ENCODE measurements around the gene PPP2R5C.

The PPP2R5C gene

DNA sequence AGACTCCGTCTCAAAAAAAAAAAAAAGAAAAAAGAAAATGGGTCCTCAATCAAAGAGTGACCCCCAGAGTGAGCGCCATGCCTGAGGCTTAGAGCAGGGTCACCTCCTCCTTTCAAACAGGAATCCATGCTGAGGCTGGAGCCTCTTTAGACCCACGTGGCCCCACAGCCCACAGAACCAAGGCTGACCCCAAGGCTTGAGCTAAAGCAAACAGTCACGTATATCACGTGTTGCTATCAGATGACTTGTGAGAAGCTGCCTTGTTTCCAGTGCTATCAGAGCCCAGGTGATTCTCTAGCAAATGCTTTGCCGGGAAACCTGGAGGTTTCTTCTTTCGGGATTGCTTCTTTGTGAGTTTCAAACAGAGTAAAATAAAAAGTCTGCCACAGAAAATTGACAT lies 171.2 kb downstream of the PPP2R5C start:
- H3K27me3 ChIP-seq (ENCODE audit: insufficient read depth, low read length, poor library complexity) = no peaks in the 10 kb centered on the region
- no peak overlapping the region for H2AFZ ChIP-seq (ENCODE audit: low read depth, low read length)
- H3K79me2 ChIP-seq (ENCODE audit: insufficient read depth, low read length) = no peaks in the 10 kb centered on the region
- no peak for DNase-seq
- H3K4me1 ChIP-seq (ENCODE audit: insufficient read depth, low read length) = no peaks in the 10 kb centered on the region
- H3K9ac ChIP-seq (ENCODE audit: low read depth, low read length) = no peak overlapping the region
- H3K9me3 ChIP-seq (ENCODE audit: insufficient read depth, low read length, severe bottlenecking) = no peaks in the 10 kb centered on the region
- H3K4me3 ChIP-seq (ENCODE audit: low read depth in 1 of 2, low read length in 2 of 2) = no peak overlapping the region
- no peak for TF ChIP-seq EZH2 (IDR thresholded peaks at IDR 0.05; ENCODE audit: borderline replicate concordance, low read depth, low read length, severe bottlenecking)
- TF ChIP-seq, protein P1, sequence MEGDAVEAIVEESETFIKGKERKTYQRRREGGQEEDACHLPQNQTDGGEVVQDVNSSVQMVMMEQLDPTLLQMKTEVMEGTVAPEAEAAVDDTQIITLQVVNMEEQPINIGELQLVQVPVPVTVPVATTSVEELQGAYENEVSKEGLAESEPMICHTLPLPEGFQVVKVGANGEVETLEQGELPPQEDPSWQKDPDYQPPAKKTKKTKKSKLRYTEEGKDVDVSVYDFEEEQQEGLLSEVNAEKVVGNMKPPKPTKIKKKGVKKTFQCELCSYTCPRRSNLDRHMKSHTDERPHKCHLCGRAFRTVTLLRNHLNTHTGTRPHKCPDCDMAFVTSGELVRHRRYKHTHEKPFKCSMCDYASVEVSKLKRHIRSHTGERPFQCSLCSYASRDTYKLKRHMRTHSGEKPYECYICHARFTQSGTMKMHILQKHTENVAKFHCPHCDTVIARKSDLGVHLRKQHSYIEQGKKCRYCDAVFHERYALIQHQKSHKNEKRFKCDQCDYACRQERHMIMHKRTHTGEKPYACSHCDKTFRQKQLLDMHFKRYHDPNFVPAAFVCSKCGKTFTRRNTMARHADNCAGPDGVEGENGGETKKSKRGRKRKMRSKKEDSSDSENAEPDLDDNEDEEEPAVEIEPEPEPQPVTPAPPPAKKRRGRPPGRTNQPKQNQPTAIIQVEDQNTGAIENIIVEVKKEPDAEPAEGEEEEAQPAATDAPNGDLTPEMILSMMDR (IDR thresholded peaks at IDR 0.05; ENCODE audit: borderline replicate concordance, extremely low read depth, low read length, poor library complexity, severe bottlenecking) = no peak
- H3K4me2 ChIP-seq (ENCODE audit: insufficient read depth, low read length) = no peak overlapping the region
- no peak overlapping the region for H3K27ac ChIP-seq (ENCODE audit: low read length)
- H3K36me3 ChIP-seq (ENCODE audit: insufficient read depth, low read length) = no peaks in the 10 kb centered on the region; the same call in 1 of the 2 replicates
- no peaks in the 10 kb centered on the region for H4K20me1 ChIP-seq (ENCODE audit: insufficient read depth, low read length)
- ATAC-seq (ENCODE audit: insufficient read depth, low read depth) = no peak

DNA sequence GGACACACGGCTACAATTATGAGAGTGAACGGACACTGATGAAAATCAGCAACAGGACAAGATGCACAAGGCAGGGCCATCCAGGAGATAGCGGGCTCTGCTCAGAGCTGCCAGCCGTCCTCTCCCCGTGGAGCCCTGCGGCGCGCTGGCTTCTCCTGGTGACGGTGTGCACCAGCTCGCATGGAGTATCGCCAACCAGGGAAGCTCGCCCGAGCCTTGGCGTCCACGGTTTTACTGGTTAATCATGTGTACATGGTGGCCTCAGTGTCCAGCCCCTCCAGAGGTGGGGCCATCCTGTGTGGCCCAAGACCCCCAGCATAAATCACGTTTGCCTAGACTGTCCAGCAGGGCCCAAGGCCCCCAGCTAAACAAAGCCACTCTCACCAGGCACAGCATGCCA lies 171.7 kb downstream of the PPP2R5C start:
- TF ChIP-seq, protein P1 (IDR thresholded peaks at IDR 0.05; ENCODE audit: borderline replicate concordance, extremely low read depth, low read length, poor library complexity, severe bottlenecking) = no peak
- no peak for TF ChIP-seq EZH2 (IDR thresholded peaks at IDR 0.05; ENCODE audit: borderline replicate concordance, low read depth, low read length, severe bottlenecking)
- Histone ChIP-seq H4K20me1 (ENCODE audit: insufficient read depth, low read length) (no peaks in the 10 kb centered on the region), H3K27me3 (ENCODE audit: insufficient read depth, low read length, poor library complexity) (no peaks in the 10 kb centered on the region), H3K36me3 (ENCODE audit: insufficient read depth, low read length) (no peaks in the 10 kb centered on the region; the same call in 1 of the 2 replicates), H3K79me2 (ENCODE audit: insufficient read depth, low read length) (no peaks in the 10 kb centered on the region), H3K27ac (ENCODE audit: low read length) (no peak overlapping the region), H3K4me1 (ENCODE audit: insufficient read depth, low read length) (no peaks in the 10 kb centered on the region), H3K9ac (ENCODE audit: low read depth, low read length) (no peak overlapping the region), H2AFZ (ENCODE audit: low read depth, low read length) (no peak overlapping the region), H3K4me3 (ENCODE audit: low read depth in 1 of 2, low read length in 2 of 2) (no peak overlapping the region), H3K4me2 (ENCODE audit: insufficient read depth, low read length) (no peak overlapping the region), H3K9me3 (ENCODE audit: insufficient read depth, low read length, severe bottlenecking) (no peaks in the 10 kb centered on the region)
- ATAC-seq (ENCODE audit: insufficient read depth, low read depth) (no peak), DNase-seq (no peak)

DNA sequence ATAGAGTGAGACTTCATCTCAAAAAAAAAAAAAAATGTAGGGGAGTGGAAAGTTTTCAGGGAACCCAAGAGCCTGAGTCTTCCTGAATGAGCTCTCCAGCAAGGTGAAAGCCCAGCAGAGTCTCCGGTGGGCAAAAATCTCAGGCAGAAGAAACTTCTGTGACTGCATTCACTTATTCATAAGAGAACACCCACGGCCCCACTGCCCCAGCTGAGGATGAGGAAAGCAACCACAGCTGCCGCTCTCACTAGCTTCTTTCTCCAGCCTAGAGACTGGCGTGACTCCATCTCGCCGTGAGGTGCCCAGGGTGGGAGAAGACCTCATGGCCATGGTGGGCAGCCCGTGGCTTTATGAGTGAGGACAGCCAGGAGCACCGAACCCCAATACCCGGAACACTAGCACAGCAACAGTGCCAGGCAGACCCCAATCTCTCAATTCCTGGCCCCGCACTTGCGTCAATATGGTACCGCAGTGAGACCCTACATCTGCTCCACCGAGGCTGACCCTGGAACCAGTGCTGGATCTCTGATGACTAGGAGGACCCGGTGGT lies 173.2 kb downstream of the PPP2R5C start:
- Histone ChIP-seq H3K27me3 (ENCODE audit: insufficient read depth, low read length, poor library complexity) (no peaks in the 10 kb centered on the region), H3K9me3 (ENCODE audit: insufficient read depth, low read length, severe bottlenecking) (no peaks in the 10 kb centered on the region), H3K79me2 (ENCODE audit: insufficient read depth, low read length) (no peaks in the 10 kb centered on the region), H3K27ac (ENCODE audit: low read length) (no peak overlapping the region), H3K4me2 (ENCODE audit: insufficient read depth, low read length) (no peak overlapping the region), H3K4me3 (ENCODE audit: low read depth in 1 of 2, low read length in 2 of 2) (no peak overlapping the region), H3K9ac (ENCODE audit: low read depth, low read length) (no peak overlapping the region), H3K36me3 (ENCODE audit: insufficient read depth, low read length) (no peaks in the 10 kb centered on the region), H3K4me1 (ENCODE audit: insufficient read depth, low read length) (no peaks in the 10 kb centered on the region), H4K20me1 (ENCODE audit: insufficient read depth, low read length) (no peaks in the 10 kb centered on the region), H2AFZ (ENCODE audit: low read depth, low read length) (no peak overlapping the region)
- no peak for TF ChIP-seq EZH2 (IDR thresholded peaks at IDR 0.05; ENCODE audit: borderline replicate concordance, low read depth, low read length, severe bottlenecking)
- TF ChIP-seq, protein P1 (IDR thresholded peaks at IDR 0.05; ENCODE audit: borderline replicate concordance, extremely low read depth, low read length, poor library complexity, severe bottlenecking) = no peak
- ATAC-seq (ENCODE audit: insufficient read depth, low read depth) (no peak), DNase-seq (no peak)

Data from DND-41 (cell line).